Inflammatory macrophage treated with lipopolysaccharide for 1 hour (primary cell): ENCODE data around the gene NCOR2.

ENCODE experiments used
- DNase-seq, 2 donors: peaks; one replicate each; pipeline ENCODE4 v3.0.0-alpha.2; 2020 to 2022

Gene NCOR2

GRCh38 chr12:124566997-124567672, at the start of gene NCOR2:
TSS of gene NCOR2 (minus strand) at chr12:124567612. CDS start at chr12:124495251, 72,361 bp downstream.
- peak in 1 of 2 donors; percentile 81 for DNase-seq

GRCh38 chr12:124616394-124617221, 49.2 kb upstream of the NCOR2 start:
- DNase-seq, result peak; percentile 45 to 67

- DNase-seq, result no peak
These were observed 47.3 kb upstream of the NCOR2 start for GRCh38 chr12:124614512-124615292.

- no peak for DNase-seq
These were observed 45.8 kb upstream of the NCOR2 start for GRCh38 chr12:124613151-124613585.

GRCh38 chr12:124612410-124612680, 44.9 kb upstream of the NCOR2 start:
- no peak for DNase-seq

- DNase-seq, result no peak
These were observed 44.4 kb upstream of the NCOR2 start for GRCh38 chr12:124611559-124612409.

GRCh38 chr12:124610629-124611558, 43.5 kb upstream of the NCOR2 start:
- no peak for DNase-seq

GRCh38 chr12:124610021-124610612, 42.7 kb upstream of the NCOR2 start:
- DNase-seq, result no peak

GRCh38 chr12:124609041-124609989, 41.9 kb upstream of the NCOR2 start:
- DNase-seq, result peak in 1 of 2 donors; percentile 14

- peak; percentile 51 to 57 for DNase-seq
These were observed 41.0 kb upstream of the NCOR2 start for GRCh38 chr12:124608450-124608870.

- peak in 1 of 2 donors; percentile 20 for DNase-seq
These were observed 40.4 kb upstream of the NCOR2 start for GRCh38 chr12:124607681-124608425.

- DNase-seq, result no peak
These were observed 38.7 kb upstream of the NCOR2 start for GRCh38 chr12:124605883-124606774.

- no peak for DNase-seq
These were observed 37.9 kb upstream of the NCOR2 start for GRCh38 chr12:124605150-124605882.

GRCh38 chr12:124604264-124604680, 36.9 kb upstream of the NCOR2 start:
- no peak for DNase-seq

- DNase-seq, result no peak
These were observed 36.4 kb upstream of the NCOR2 start for GRCh38 chr12:124603831-124604251.

GRCh38 chr12:124603100-124603541, 35.7 kb upstream of the NCOR2 start:
- no peak for DNase-seq

- DNase-seq, result no peak
These were observed 34.3 kb upstream of the NCOR2 start for GRCh38 chr12:124601706-124602105.
